OCI-LY1 (cell line): ENCODE data around the gene IRF7.

ENCODE experiments used
- H2AFZ ChIP-seq: fragments of 200-600 bp; sonication (generic), shearing (Covaris generic); 2 replicates; pipeline ENCODE4 v1.6.0; 2014; ENCODE audit warnings: antibody characterized with exemption, mild to moderate bottlenecking, low read length
- H3F3A ChIP-seq: fragments of 200-600 bp; sonication (generic), shearing (Covaris generic); 2 replicates; pipeline ENCODE4 v1.6.0; 2014; ENCODE audit warnings: mild to moderate bottlenecking, antibody characterized with exemption, low read length, moderate library complexity; ENCODE audit not compliant: insufficient read depth
- H3K27ac ChIP-seq: fragments of 200-600 bp; sonication (generic); 2 replicates; pipeline ENCODE4 v1.5.1; 2014; ENCODE audit warnings: low read length, mixed run types, mild to moderate bottlenecking, low read depth; ENCODE audit not compliant: poor library complexity, severe bottlenecking
- H3K27me3 ChIP-seq: fragments of 200-600 bp; sonication (generic); 2 replicates; pipeline ENCODE4 v1.6.0; 2014; ENCODE audit warnings: antibody characterized with exemption, mild to moderate bottlenecking, low read length, moderate library complexity; ENCODE audit not compliant: insufficient read depth
- H3K36me3 ChIP-seq: fragments of 200-600 bp; sonication (generic); 2 replicates; pipeline ENCODE4 v1.6.1; 2014; ENCODE audit warnings: mild to moderate bottlenecking, antibody characterized with exemption, low read length, moderate library complexity, mixed read lengths; ENCODE audit not compliant: insufficient read depth
- H3K4me1 ChIP-seq: fragments of 200-600 bp; sonication (generic); 2 replicates; pipeline ENCODE4 v1.5.1; 2014; ENCODE audit warnings: mild to moderate bottlenecking, low read length, moderate library complexity; ENCODE audit not compliant: insufficient read depth, severe bottlenecking
- H3K4me2 ChIP-seq: fragments of 200-600 bp; sonication (generic), shearing (Covaris generic); 2 replicates; pipeline ENCODE4 v1.6.1; 2014; ENCODE audit warnings: low read length
- H3K4me3 ChIP-seq: fragments of 200-600 bp; sonication (generic); 2 replicates; pipeline ENCODE4 v1.5.1; 2014; ENCODE audit warnings: low read length, low read depth, mild to moderate bottlenecking, mixed read lengths; ENCODE audit not compliant: poor library complexity, severe bottlenecking
- H3K79me2 ChIP-seq: fragments of 200-600 bp; shearing (Covaris generic); 2 replicates; pipeline ENCODE4 v1.6.1; 2016; ENCODE audit warnings: mixed run types, low read length, mixed read lengths; ENCODE audit not compliant: insufficient read depth
- H3K9ac ChIP-seq: fragments of 200-600 bp; sonication (generic), shearing (Covaris generic); 2 replicates; pipeline ENCODE4 v1.6.1; 2014; ENCODE audit warnings: mild to moderate bottlenecking, low read length, mixed read lengths
- H3K9me2 ChIP-seq: fragments of 200-600 bp; sonication (generic), shearing (Covaris generic); 2 replicates; pipeline ENCODE4 v1.6.1; 2014; ENCODE audit warnings: low read depth, mild to moderate bottlenecking, low read length, mixed read lengths
- H3K9me3 ChIP-seq: fragments of 200-600 bp; shearing (Covaris generic); 2 replicates; pipeline ENCODE4 v1.6.1; 2014; ENCODE audit warnings: low read length, mixed read lengths
- H4K20me1 ChIP-seq: fragments of 200-600 bp; sonication (generic), shearing (Covaris generic); 2 replicates; pipeline ENCODE4 v1.6.0; 2016; ENCODE audit warnings: mild to moderate bottlenecking, low read length; ENCODE audit not compliant: insufficient read depth
- EZH2 ChIP-seq: fragments of 200-600 bp; sonication (generic), shearing (Covaris generic); IDR thresholded peaks from 2 replicates; pipeline ENCODE4 v1.8.0; 2017; ENCODE audit warnings: borderline replicate concordance, mixed run types, mild to moderate bottlenecking, antibody characterized with exemption, low read length, moderate library complexity, mixed read lengths
- TF ChIP-seq, protein P1 (sequence below): fragments of 200-600 bp; sonication (generic), shearing (Covaris generic); IDR thresholded peaks from 2 replicates; pipeline ENCODE4 v1.5.1; 2017; ENCODE audit warnings: mild to moderate bottlenecking, antibody characterized with exemption, low read length, moderate library complexity, mixed read lengths

The IRF7 gene

DNA sequence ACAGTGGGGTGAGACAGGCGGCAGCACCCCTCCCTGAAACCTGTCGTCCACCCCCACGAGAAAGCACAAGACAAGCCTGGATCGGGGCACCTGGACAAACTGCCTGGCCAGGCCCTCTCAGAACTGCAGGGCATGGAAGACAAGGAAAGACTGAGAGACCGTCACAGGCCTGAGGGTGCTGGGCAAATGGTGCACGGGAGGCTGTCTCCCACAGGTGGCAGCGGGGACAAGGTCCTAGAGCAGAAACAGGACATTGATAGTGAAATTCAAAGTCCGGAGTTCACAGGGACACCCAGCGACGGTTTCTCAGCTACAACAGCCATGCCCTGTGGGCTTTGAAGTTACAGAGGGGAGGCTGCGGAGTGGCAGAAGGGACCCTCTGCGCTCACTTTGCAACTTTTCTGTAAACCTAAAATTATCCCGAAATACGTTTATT lies 42.0 kb upstream of the IRF7 start:
- Histone ChIP-seq H3K27me3 (no peaks in the 10 kb centered on the region), H4K20me1 (no peaks in the 10 kb centered on the region), H3K4me3 (no peak overlapping the region), H3K4me1 (peaks cover 13% of the 10 kb centered on the region), H3K36me3 (peaks cover 16% of the 10 kb centered on the region; the same call in 1 of the 2 replicates), H3F3A (no peaks in the 10 kb centered on the region), H3K9me2 (no peaks in the 10 kb centered on the region), H3K27ac (no peak overlapping the region), H3K79me2 (no peaks in the 10 kb centered on the region), H2AFZ (no peak overlapping the region), H3K4me2 (no peak overlapping the region), H3K9ac (no peak overlapping the region), H3K9me3 (no peaks in the 10 kb centered on the region)
- TF ChIP-seq EZH2: no peak
- TF ChIP-seq, protein P1, sequence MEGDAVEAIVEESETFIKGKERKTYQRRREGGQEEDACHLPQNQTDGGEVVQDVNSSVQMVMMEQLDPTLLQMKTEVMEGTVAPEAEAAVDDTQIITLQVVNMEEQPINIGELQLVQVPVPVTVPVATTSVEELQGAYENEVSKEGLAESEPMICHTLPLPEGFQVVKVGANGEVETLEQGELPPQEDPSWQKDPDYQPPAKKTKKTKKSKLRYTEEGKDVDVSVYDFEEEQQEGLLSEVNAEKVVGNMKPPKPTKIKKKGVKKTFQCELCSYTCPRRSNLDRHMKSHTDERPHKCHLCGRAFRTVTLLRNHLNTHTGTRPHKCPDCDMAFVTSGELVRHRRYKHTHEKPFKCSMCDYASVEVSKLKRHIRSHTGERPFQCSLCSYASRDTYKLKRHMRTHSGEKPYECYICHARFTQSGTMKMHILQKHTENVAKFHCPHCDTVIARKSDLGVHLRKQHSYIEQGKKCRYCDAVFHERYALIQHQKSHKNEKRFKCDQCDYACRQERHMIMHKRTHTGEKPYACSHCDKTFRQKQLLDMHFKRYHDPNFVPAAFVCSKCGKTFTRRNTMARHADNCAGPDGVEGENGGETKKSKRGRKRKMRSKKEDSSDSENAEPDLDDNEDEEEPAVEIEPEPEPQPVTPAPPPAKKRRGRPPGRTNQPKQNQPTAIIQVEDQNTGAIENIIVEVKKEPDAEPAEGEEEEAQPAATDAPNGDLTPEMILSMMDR: no peak

DNA sequence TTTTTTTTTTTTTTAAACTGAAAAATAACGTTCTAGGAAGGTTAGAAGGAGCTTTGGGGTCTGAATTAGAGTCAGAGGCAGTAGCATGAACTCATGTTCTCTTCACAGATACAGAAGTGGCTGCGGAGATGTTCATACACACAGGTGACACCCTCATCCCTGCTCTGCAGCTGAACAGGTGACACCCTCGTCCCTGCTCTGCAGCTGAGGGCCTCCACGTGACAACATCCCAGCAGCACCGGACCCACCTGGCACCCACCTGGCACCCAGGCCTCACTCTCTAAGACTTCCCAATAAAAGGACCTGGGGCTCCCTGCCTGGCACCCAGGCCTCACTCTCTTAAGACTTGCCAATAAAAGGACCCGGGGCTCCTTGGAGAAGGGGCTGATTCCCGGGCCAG lies 41.1 kb upstream of the IRF7 start:
- H3K36me3 ChIP-seq: peaks cover 16% of the 10 kb centered on the region; the same call in 1 of the 2 replicates
- no peak for TF ChIP-seq EZH2
- TF ChIP-seq, protein P1: no peak

GRCh38 chr11:656426-656825 lies 40.7 kb upstream of the IRF7 start:
- no peak overlapping the region for H2AFZ ChIP-seq
- TF ChIP-seq, protein P1: no peak
- TF ChIP-seq EZH2: no peak
- no peak overlapping the region for H3K27ac ChIP-seq
- H3K9me2 ChIP-seq: no peaks in the 10 kb centered on the region
- H3K4me3 ChIP-seq: no peak overlapping the region
- H4K20me1 ChIP-seq: no peaks in the 10 kb centered on the region
- H3K79me2 ChIP-seq: no peaks in the 10 kb centered on the region
- no peaks in the 10 kb centered on the region for H3K27me3 ChIP-seq
- H3K4me1 ChIP-seq: peaks cover 13% of the 10 kb centered on the region
- H3K4me2 ChIP-seq: no peak overlapping the region
- no peaks in the 10 kb centered on the region for H3K9me3 ChIP-seq
- H3K9ac ChIP-seq: no peak overlapping the region
- no peaks in the 10 kb centered on the region for H3F3A ChIP-seq
- peaks cover 16% of the 10 kb centered on the region; the same call in 1 of the 2 replicates for H3K36me3 ChIP-seq

More for the DNA sequence above, 41.1 kb upstream of the IRF7 start:
- H3F3A ChIP-seq: no peaks in the 10 kb centered on the region
- H3K27me3 ChIP-seq: no peaks in the 10 kb centered on the region
- no peaks in the 10 kb centered on the region for H3K79me2 ChIP-seq
- H3K9me3 ChIP-seq: no peaks in the 10 kb centered on the region
- H2AFZ ChIP-seq: no peak overlapping the region
- H3K27ac ChIP-seq: no peak overlapping the region
- H3K4me3 ChIP-seq: no peak overlapping the region
- peaks cover 13% of the 10 kb centered on the region for H3K4me1 ChIP-seq
- H4K20me1 ChIP-seq: no peaks in the 10 kb centered on the region
- no peak overlapping the region for H3K4me2 ChIP-seq
- H3K9me2 ChIP-seq: no peaks in the 10 kb centered on the region
- H3K9ac ChIP-seq: no peak overlapping the region
